ENCODE results near the gene NOX3. TPM values are rescaled to one million over a fixed set of nuclear protein-coding genes. Genes with fewer than 3 reads are reported as not detected.
A peak's percentile ranks its signal among the peaks of the same experiment; 100 is the strongest.

The NOX3 gene, protein sequence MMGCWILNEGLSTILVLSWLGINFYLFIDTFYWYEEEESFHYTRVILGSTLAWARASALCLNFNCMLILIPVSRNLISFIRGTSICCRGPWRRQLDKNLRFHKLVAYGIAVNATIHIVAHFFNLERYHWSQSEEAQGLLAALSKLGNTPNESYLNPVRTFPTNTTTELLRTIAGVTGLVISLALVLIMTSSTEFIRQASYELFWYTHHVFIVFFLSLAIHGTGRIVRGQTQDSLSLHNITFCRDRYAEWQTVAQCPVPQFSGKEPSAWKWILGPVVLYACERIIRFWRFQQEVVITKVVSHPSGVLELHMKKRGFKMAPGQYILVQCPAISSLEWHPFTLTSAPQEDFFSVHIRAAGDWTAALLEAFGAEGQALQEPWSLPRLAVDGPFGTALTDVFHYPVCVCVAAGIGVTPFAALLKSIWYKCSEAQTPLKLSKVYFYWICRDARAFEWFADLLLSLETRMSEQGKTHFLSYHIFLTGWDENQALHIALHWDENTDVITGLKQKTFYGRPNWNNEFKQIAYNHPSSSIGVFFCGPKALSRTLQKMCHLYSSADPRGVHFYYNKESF
- not detected for total RNA-seq
- polyA plus RNA-seq, result not detected
- long read RNA-seq, donor 1, result 0 reads
- long read RNA-seq, donor 2, result 0 reads
- long read RNA-seq, donor 3, result 0 reads
- long read RNA-seq, donor 4, result 0 reads
- long read RNA-seq, donor 5, result 0 reads

DNA sequence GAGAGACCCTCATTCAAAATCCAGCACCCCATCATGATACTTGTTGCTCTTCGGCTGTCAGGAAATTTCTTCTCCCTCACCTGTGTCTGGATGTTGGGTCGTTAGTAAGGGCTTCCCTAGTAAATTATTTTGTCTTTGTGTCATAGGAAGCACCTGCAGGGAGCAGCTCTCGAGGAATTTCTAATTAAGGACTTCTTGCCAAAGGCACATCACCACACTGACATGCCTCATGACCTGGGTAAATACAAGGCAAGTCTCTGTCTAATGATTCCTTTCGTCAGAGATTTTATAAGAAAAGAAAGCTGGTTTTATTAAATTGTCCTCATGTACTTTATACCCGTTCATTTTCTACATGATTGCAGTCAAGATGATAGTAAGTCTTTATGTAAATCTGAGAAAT lies at the start of gene NOX3:
Gene NOX3 (minus strand): TSS at position 74 of the 400 bp plus-strand sequence. CDS start 39 bp downstream, at position 35.
- TF ChIP-seq, protein P1, sequence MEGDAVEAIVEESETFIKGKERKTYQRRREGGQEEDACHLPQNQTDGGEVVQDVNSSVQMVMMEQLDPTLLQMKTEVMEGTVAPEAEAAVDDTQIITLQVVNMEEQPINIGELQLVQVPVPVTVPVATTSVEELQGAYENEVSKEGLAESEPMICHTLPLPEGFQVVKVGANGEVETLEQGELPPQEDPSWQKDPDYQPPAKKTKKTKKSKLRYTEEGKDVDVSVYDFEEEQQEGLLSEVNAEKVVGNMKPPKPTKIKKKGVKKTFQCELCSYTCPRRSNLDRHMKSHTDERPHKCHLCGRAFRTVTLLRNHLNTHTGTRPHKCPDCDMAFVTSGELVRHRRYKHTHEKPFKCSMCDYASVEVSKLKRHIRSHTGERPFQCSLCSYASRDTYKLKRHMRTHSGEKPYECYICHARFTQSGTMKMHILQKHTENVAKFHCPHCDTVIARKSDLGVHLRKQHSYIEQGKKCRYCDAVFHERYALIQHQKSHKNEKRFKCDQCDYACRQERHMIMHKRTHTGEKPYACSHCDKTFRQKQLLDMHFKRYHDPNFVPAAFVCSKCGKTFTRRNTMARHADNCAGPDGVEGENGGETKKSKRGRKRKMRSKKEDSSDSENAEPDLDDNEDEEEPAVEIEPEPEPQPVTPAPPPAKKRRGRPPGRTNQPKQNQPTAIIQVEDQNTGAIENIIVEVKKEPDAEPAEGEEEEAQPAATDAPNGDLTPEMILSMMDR (IDR thresholded peaks at IDR 0.05; ENCODE audit: control extremely low read depth, extremely low read depth), result no peak
- DNase-seq, result no peak
- WGBS, 2 donors, result 70 to 73% methylated on average over 5 of the region's 5 CpGs

DNA sequence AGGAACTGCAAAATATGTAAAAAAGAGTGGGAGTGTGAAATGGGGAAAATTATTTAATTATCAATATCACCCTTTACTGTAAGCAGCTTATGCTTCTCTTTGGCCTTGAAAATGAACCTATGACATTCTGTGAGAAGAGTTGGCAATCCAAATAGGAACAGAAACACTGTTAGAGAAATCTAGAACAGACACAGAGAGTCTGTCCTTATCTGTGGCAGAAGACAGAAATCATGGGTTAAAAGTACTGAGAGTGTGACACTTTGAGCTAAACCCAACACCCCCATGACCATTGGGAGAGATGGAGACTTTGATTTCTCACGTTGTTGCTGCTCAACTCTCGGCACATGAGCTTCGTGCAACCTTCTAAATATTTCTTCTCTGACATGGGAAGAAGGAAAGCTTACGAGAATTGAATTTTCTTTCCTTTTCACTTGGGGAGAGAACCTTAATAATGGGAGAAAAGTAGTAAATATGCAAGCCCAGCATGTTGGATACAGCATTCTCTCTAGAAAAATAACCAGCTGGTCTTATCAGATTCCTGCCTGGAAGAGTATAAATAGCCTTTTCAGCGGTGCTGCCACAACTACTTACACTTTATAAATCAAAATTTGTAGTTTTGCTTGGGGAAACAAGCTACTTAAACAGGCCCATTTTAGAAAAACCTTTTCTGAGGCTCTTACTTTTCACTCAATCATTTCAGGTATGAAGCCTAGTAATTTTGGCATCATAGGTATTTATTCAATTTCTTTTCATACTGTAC lies 49.4 kb upstream of the NOX3 start:
- H3K9me3 ChIP-seq (ENCODE audit: control insufficient read depth in 4 of 4, insufficient read depth in 3 of 4, low read length in 3 of 4), result peaks cover 0 to 3% (median 0%) of the 10 kb centered on the region in 4 donors
- H3K4me1 ChIP-seq (ENCODE audit: control insufficient read depth in 5 of 5, insufficient read depth in 5 of 5, low read length in 5 of 5), result peaks cover 0 to 20% (median 8%) of the 10 kb centered on the region in 5 donors
- H3K36me3 ChIP-seq (ENCODE audit: control insufficient read depth in 4 of 4, insufficient read depth in 4 of 4, low read length in 4 of 4), result no peaks in the 10 kb centered on the region
- H3K27ac ChIP-seq (ENCODE audit: low read depth in 1 of 2, low read length in 1 of 2), result no peak overlapping the region
- H3K9ac ChIP-seq (ENCODE audit: insufficient read depth in 1 of 2, low read length in 2 of 2), result no peak overlapping the region
- no peak for ATAC-seq (ENCODE audit: insufficient read depth, low FRiP score)
- H3K4me3 ChIP-seq, result no peak overlapping the region
- WGBS, 2 donors, result 69 to 72% methylated on average over 5 of the region's 5 CpGs
- peak in 2 of 3 donors; percentile 59 to 74 for DNase-seq
- TF ChIP-seq, protein P1 (IDR thresholded peaks at IDR 0.05; ENCODE audit: control extremely low read depth, extremely low read depth), result no peak
- no peaks in the 10 kb centered on the region for H3K27me3 ChIP-seq (ENCODE audit: control insufficient read depth in 3 of 3, insufficient read depth in 3 of 3, low read length in 2 of 3)

More for the DNA sequence above, at the start of gene NOX3:
- Histone ChIP-seq H3K27me3 (ENCODE audit: control insufficient read depth in 3 of 3, insufficient read depth in 3 of 3, low read length in 2 of 3) (no peaks in the 10 kb centered on the region), H3K9me3 (ENCODE audit: control insufficient read depth in 4 of 4, insufficient read depth in 3 of 4, low read length in 3 of 4) (no peaks in the 10 kb centered on the region), H3K4me1 (ENCODE audit: control insufficient read depth in 5 of 5, insufficient read depth in 5 of 5, low read length in 5 of 5) (no peaks in the 10 kb centered on the region), H3K27ac (ENCODE audit: low read depth in 1 of 2, low read length in 1 of 2) (no peak within 1 kb of the TSS), H3K9ac (ENCODE audit: insufficient read depth in 1 of 2, low read length in 2 of 2) (no peak within 1 kb of the TSS), H3K4me3 (no peak within 1 kb of the TSS), H3K36me3 (ENCODE audit: control insufficient read depth in 4 of 4, insufficient read depth in 4 of 4, low read length in 4 of 4) (no peaks in the 10 kb centered on the region)
- ATAC-seq (ENCODE audit: insufficient read depth, low FRiP score), result no peak

DNA sequence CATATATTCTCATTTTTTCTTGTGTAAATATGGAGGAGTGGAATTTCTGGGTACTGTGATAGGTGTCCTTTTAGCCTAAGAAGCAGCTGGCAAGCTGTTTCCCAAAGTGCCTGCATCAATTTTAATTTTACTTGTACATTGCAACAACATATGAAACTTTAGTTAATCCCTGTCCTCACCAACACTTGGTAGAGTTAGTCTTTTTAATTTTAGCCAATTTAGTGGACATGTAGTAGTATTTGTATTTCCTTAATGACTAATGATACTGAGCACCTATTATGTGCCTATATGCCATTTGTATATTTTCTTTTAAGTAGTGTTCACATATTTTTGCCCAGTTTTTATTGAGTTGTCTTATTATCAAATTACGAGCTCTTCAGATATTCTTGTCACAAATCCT lies 46.8 kb upstream of the NOX3 start:
- no peak for ATAC-seq (ENCODE audit: insufficient read depth, low FRiP score)
- TF ChIP-seq, protein P1 (IDR thresholded peaks at IDR 0.05; ENCODE audit: control extremely low read depth, extremely low read depth), result no peak

More for the DNA sequence above, 46.8 kb upstream of the NOX3 start:
- H3K27ac ChIP-seq (ENCODE audit: low read depth in 1 of 2, low read length in 1 of 2), result no peak overlapping the region
- H3K27me3 ChIP-seq (ENCODE audit: control insufficient read depth in 3 of 3, insufficient read depth in 3 of 3, low read length in 2 of 3), result no peaks in the 10 kb centered on the region
- no peak overlapping the region for H3K4me3 ChIP-seq
- DNase-seq, result no peak
- H3K9me3 ChIP-seq (ENCODE audit: control insufficient read depth in 4 of 4, insufficient read depth in 3 of 4, low read length in 3 of 4), result peaks cover 0 to 3% (median 0%) of the 10 kb centered on the region in 4 donors
- peaks cover 0 to 20% (median 8%) of the 10 kb centered on the region in 5 donors for H3K4me1 ChIP-seq (ENCODE audit: control insufficient read depth in 5 of 5, insufficient read depth in 5 of 5, low read length in 5 of 5)
- 92 to 97% methylated on average over 1 of the region's 1 CpG for WGBS, 2 donors
- H3K9ac ChIP-seq (ENCODE audit: insufficient read depth in 1 of 2, low read length in 2 of 2), result no peak overlapping the region
- H3K36me3 ChIP-seq (ENCODE audit: control insufficient read depth in 4 of 4, insufficient read depth in 4 of 4, low read length in 4 of 4), result no peaks in the 10 kb centered on the region

Data from lung (tissue), 16 donors.